Naive thymus-derived CD8-positive, alpha-beta T cell (primary cell): Measurements from ENCODE around the gene TOP2A. TPM values are rescaled to one million over a fixed set of nuclear protein-coding genes. Genes with fewer than 3 reads are reported as not detected.

ENCODE experiments used
- ATAC-seq, 2 donors: fragments of 150-1000 bp; cut with Tn5 transposase in 1 of 2; sonication (Bioruptor Pico), chemical (Tn5 transposase) in 1 of 2; 1 replicate in 1 of 2; 2 replicates in 1 of 2; pipeline ENCODE4 v1.10.0; 2021; ENCODE audit warnings: mild to moderate bottlenecking in 2 of 2, moderate library complexity in 2 of 2
- POLR2A ChIA-PET: fragments of 350-600 bp; sonication (Branson Sonifier 250); formaldehyde crosslinking; loops from one replicate; lab custom pipeline; 2021; ENCODE audit warnings: antibody characterized with exemption; lab: Charles Lee
- DNase-seq, 10 donors: peaks; one replicate each; pipeline versions ENCODE4 v3.0.0 to v3.0.0-alpha.2; 2020 to 2022
- H3K27ac Mint-ChIP-seq, 10 donors: one replicate each; pipeline ENCODE4 v1.8.0; 2020 to 2022; ENCODE audit warnings: mild to moderate bottlenecking in 10 of 10, mixed read lengths in 10 of 10, moderate library complexity in 4 of 10, inconsistent platforms in 1 of 10
- H3K27me3 Mint-ChIP-seq, 5 donors: one replicate each; pipeline ENCODE4 v1.8.0; 2021 to 2022; ENCODE audit warnings: mixed read lengths in 5 of 5
- H3K36me3 Mint-ChIP-seq, 3 donors: one replicate each; pipeline ENCODE4 v1.8.0; 2020 to 2022; ENCODE audit warnings: mixed read lengths in 3 of 3, mild to moderate bottlenecking in 2 of 3, inconsistent platforms in 1 of 3
- H3K4me1 Mint-ChIP-seq, 4 donors: one replicate each; pipeline ENCODE4 v1.8.0; 2021 to 2022; ENCODE audit warnings: mixed read lengths in 4 of 4
- H3K4me3 Mint-ChIP-seq, 10 donors: one replicate each; pipeline ENCODE4 v1.8.0; 2020 to 2022; ENCODE audit warnings: mild to moderate bottlenecking in 10 of 10, mixed read lengths in 10 of 10, moderate library complexity in 6 of 10, inconsistent platforms in 1 of 10
- H3K9me3 Mint-ChIP-seq, 9 donors: one replicate each; pipeline ENCODE4 v1.8.0; 2020 to 2022; ENCODE audit warnings: mixed read lengths in 9 of 9, mild to moderate bottlenecking in 3 of 9, inconsistent platforms in 1 of 9, moderate library complexity in 1 of 9
- polyA plus RNA-seq, 3 donors: library from polyadenylated mRNA; unstranded; fragments of 300-500 nt; fragmentation: Illumina TruSeq; gene quantifications; one replicate each; pipeline ENCODE4 v1.2.3, GENCODE V29; 2021
- total RNA-seq, 8 experiments: library from RNA in 2 of 8; stranded (reverse) in 2 of 8; gene quantifications; one replicate each; pipeline ENCODE4 v1.2.3 and lab custom pipeline; 2021 to 2026

Gene TOP2A
- total and polyA plus RNA-seq, 5 experiments from 2014 or later = 0.14 to 0.81 (median 0.41) TPM; not detected in 2

- Mint-ChIP-seq H3K4me3 (peak overlapping the region in 9 of 10 donors; percentile 10 to 72 (median 45)), H3K27me3 (peaks cover 3 to 29% (median 10%) of the 10 kb centered on the region in 5 donors), H3K9me3 (no peaks in the 10 kb centered on the region), H3K4me1 (peaks cover 11 to 34% (median 14%) of the 10 kb centered on the region in 4 donors), H3K36me3 (peaks cover 0 to 2% (median 0%) of the 10 kb centered on the region in 3 donors), H3K27ac (peak overlapping the region in 3 of 10 donors; percentile 37 to 78 (median 60))
- no peak for ATAC-seq
- POLR2A ChIA-PET = interaction anchor here (0.9 to 1.8 kb wide), 2 partner anchors 36 to 1327 kb away, joined by 3 to 4 read pairs; no protein-coding TSS in a partner anchor
- no peak for DNase-seq
These were observed 56.4 kb downstream of the TOP2A start for GRCh38 chr17:40361063-40361924.

DNA sequence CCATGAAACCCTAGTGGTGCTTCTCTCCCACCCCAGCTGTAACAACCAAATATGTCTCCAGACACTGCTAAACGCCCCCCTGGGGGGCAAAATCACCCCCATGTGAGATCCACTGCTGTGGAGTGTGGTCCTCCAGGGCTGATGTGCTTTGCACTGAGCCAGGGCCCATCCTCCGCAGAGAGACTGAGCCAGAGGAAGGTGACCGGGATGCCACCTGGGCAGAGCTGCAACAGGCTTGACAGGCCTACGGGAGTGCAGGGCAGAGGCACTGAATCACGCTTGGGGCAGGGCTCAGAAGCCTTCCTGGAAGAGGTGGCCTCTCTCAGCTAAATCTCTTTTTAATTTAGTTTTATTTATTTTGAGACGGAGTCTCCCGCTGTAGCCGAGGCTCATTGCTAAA lies 57.6 kb downstream of the TOP2A start:
- DNase-seq (no peak), ATAC-seq (no peak)
- POLR2A ChIA-PET = no interaction called here
- Mint-ChIP-seq H3K9me3 (no peaks in the 10 kb centered on the region), H3K27me3 (peaks cover 3 to 29% (median 10%) of the 10 kb centered on the region in 5 donors), H3K36me3 (peaks cover 0 to 7% (median 2%) of the 10 kb centered on the region in 3 donors), H3K4me1 (peaks cover 12 to 34% (median 15%) of the 10 kb centered on the region in 4 donors), H3K4me3 (no peak overlapping the region), H3K27ac (peak overlapping the region in 2 of 10 donors; percentile 37 to 56)

GRCh38 chr17:40358323-40359038 lies 59.2 kb downstream of the TOP2A start:
- H3K4me3 Mint-ChIP-seq = peak overlapping the region in 3 of 10 donors; percentile 44 to 48 (median 45)
- peaks cover 0 to 17% (median 2%) of the 10 kb centered on the region in 3 donors for H3K36me3 Mint-ChIP-seq
- POLR2A ChIA-PET = interaction anchor here (1.5 to 2.6 kb wide), 3 partner anchors 13 to 175 kb away, joined by 6 to 13 read pairs (median 8); no protein-coding TSS in a partner anchor
- DNase-seq (peak; percentile 77 to 91 (median 86)), ATAC-seq (peak; percentile 49 to 57)
- peaks cover 12 to 31% (median 21%) of the 10 kb centered on the region in 4 donors for H3K4me1 Mint-ChIP-seq
- peaks cover 3 to 29% (median 10%) of the 10 kb centered on the region in 5 donors for H3K27me3 Mint-ChIP-seq
- H3K27ac Mint-ChIP-seq = peak overlapping the region in 5 of 10 donors; percentile 15 to 47 (median 33)
- no peaks in the 10 kb centered on the region for H3K9me3 Mint-ChIP-seq

GRCh38 chr17:40356990-40357881 lies 60.5 kb downstream of the TOP2A start:
- H3K9me3 Mint-ChIP-seq = no peaks in the 10 kb centered on the region
- DNase-seq (no peak), ATAC-seq (no peak)
- H3K27me3 Mint-ChIP-seq = peaks cover 3 to 16% (median 7%) of the 10 kb centered on the region in 5 donors
- peaks cover 0 to 24% (median 4%) of the 10 kb centered on the region in 3 donors for H3K36me3 Mint-ChIP-seq
- POLR2A ChIA-PET = interaction anchor here (0.6 to 4.0 kb wide), 5 partner anchors 12 to 176 kb away, joined by 3 to 62 read pairs (median 8); no protein-coding TSS in a partner anchor
- peaks cover 15 to 30% (median 27%) of the 10 kb centered on the region in 4 donors for H3K4me1 Mint-ChIP-seq
- no peak overlapping the region for H3K4me3 Mint-ChIP-seq
- H3K27ac Mint-ChIP-seq = no peak overlapping the region

GRCh38 chr17:40355804-40356758 lies 61.6 kb downstream of the TOP2A start:
- DNase-seq (no peak), ATAC-seq (no peak)
- peak overlapping the region in 2 of 10 donors; percentile 59 to 93 for H3K27ac Mint-ChIP-seq

DNA sequence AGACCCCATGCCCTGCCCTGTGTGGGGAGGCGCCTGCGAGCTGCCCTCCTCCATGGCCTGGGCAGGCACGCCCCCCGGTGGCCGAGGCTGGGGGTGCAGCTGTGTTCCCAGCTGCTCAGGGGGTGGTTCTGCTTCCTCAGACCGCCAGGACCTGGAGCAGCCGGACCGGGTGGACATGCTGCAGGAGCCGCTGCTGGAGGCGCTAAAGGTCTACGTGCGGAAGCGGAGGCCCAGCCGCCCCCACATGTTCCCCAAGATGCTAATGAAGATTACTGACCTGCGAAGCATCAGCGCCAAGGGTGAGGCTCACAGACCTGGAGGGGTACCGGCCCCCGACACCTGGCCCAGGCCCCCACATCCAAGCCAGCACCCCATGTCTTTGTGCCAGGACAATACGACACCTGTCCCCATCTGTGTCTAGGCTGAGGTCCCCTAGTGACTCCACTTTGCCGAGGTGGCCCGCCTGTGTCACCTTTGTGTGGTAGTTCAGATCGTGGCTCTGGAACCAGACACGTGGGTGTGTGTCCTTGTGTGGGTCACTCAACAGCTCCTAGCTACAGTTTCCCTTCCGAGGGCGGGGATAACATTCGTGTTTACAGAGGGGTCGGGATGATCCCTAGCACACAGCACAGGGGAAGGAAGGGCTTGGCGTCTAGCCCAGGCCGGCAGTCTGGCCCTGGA lies 62.4 kb downstream of the TOP2A start:
- Mint-ChIP-seq H3K9me3 (no peaks in the 10 kb centered on the region), H3K27me3 (peaks cover 0 to 1% (median 0%) of the 10 kb centered on the region in 5 donors), H3K4me3 (no peak overlapping the region), H3K4me1 (peaks cover 15 to 33% (median 25%) of the 10 kb centered on the region in 4 donors), H3K36me3 (peaks cover 0 to 38% (median 8%) of the 10 kb centered on the region in 3 donors), H3K27ac (peak overlapping the region in 8 of 10 donors; percentile 17 to 93 (median 50))
- peak; percentile 59 to 87 (median 80) for DNase-seq
- POLR2A ChIA-PET = interaction anchor here (0.6 to 4.0 kb wide), 12 partner anchors 9 to 199 kb away, joined by 3 to 62 read pairs (median 6); no protein-coding TSS in a partner anchor
- peak; percentile 68 to 85 for ATAC-seq

More at GRCh38 chr17:40355804-40356758, 61.6 kb downstream of the TOP2A start:
- no peaks in the 10 kb centered on the region for H3K9me3 Mint-ChIP-seq
- peaks cover 3 to 8% (median 7%) of the 10 kb centered on the region in 5 donors for H3K27me3 Mint-ChIP-seq
- no peak overlapping the region for H3K4me3 Mint-ChIP-seq
- peaks cover 0 to 32% (median 8%) of the 10 kb centered on the region in 3 donors for H3K36me3 Mint-ChIP-seq
- peaks cover 17 to 32% (median 26%) of the 10 kb centered on the region in 4 donors for H3K4me1 Mint-ChIP-seq
- POLR2A ChIA-PET = interaction anchor here (1.5 to 4.0 kb wide), 5 partner anchors 30 to 177 kb away, joined by 3 to 62 read pairs (median 11); no protein-coding TSS in a partner anchor

- Mint-ChIP-seq H3K4me1 (peaks cover 18 to 41% (median 32%) of the 10 kb centered on the region in 4 donors), H3K4me3 (no peak overlapping the region), H3K36me3 (peaks cover 0 to 45% (median 11%) of the 10 kb centered on the region in 3 donors), H3K27ac (peak overlapping the region in 7 of 10 donors; percentile 8 to 77 (median 55)), H3K27me3 (no peaks in the 10 kb centered on the region), H3K9me3 (no peaks in the 10 kb centered on the region)
- ATAC-seq (peak in 1 of 2 donors; percentile 6), DNase-seq (no peak)
- POLR2A ChIA-PET = interaction anchor here (0.6 to 4.0 kb wide), 13 partner anchors 9 to 199 kb away, joined by 3 to 62 read pairs (median 5); no protein-coding TSS in a partner anchor
These were observed 63.2 kb downstream of the TOP2A start for GRCh38 chr17:40354221-40355122.

DNA sequence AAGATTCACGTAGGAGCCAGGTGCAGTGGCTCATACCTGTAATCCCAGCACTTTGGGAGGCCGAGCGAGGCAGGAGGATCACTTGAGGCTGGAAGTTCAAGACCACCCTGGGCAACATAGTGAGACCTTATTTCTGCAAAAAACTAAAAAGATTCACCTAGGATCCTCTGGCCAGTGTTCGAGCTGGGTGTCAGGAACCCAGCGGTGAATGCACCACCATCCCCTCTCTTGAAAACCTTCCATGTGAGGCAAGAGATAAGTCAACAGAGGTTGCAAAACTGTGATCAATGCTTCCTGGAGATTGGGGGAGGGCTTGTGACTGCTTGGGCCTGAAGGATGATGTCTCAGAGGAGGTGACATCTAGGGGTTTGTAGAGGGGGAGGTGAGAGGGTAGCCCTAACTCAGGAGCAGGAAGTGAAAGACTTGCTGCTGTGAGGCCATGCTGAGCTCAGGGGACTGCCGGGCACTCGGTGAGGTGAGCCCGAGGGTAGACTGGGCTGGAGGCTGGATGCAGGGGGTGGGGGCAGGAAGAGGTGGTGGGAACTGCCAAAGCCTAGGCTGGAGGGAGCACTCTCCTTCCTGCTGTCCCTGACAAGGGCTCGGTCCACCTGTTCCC lies 64.8 kb downstream of the TOP2A start:
- H3K4me3 Mint-ChIP-seq = no peak overlapping the region
- DNase-seq = no peak
- H3K27me3 Mint-ChIP-seq = no peaks in the 10 kb centered on the region
- ATAC-seq = no peak
- peaks cover 0 to 52% (median 14%) of the 10 kb centered on the region in 3 donors for H3K36me3 Mint-ChIP-seq
- POLR2A ChIA-PET = interaction anchor here (1.2 to 4.0 kb wide), 8 partner anchors 21 to 48 kb away, joined by 3 to 62 read pairs (median 6); no protein-coding TSS in a partner anchor
- H3K4me1 Mint-ChIP-seq = peaks cover 21 to 50% (median 40%) of the 10 kb centered on the region in 4 donors
- H3K9me3 Mint-ChIP-seq = no peaks in the 10 kb centered on the region
- H3K27ac Mint-ChIP-seq = peak overlapping the region in 9 of 10 donors; percentile 30 to 91 (median 66)
